ENCODE results near the gene FHAD1.
A peak's percentile ranks its signal among the peaks of the same experiment; 100 is the strongest.
"Not testable (repeated sequence)": the region's sequence is repeated elsewhere in the genome, so short reads cannot be mapped to it uniquely, and the experiment has no call there.

Gene FHAD1

GRCh38 chr1:15296585-15297321 is 49.7 kb downstream of the FHAD1 start:
- no peak overlapping the region for H3K4me3 ChIP-seq (ENCODE audit: low read depth, low read length)
- no peak for DNase-seq (ENCODE audit: low read depth)

- not testable (repeated sequence) for H3K4me3 ChIP-seq (ENCODE audit: low read depth, low read length); DNase-seq (ENCODE audit: low read depth)
Measured at GRCh38 chr1:15297975-15298374, 51.0 kb downstream of the FHAD1 start.

GRCh38 chr1:15299179-15299578 is 52.2 kb downstream of the FHAD1 start:
- no peak overlapping the region for H3K4me3 ChIP-seq (ENCODE audit: low read depth, low read length)
- no peak for DNase-seq (ENCODE audit: low read depth)

GRCh38 chr1:15299806-15300205 is 52.8 kb downstream of the FHAD1 start:
- DNase-seq (ENCODE audit: low read depth), result no peak

GRCh38 chr1:15303935-15304334 is 56.9 kb downstream of the FHAD1 start:
- no peak overlapping the region for H3K4me3 ChIP-seq (ENCODE audit: low read depth, low read length)
- no peak for DNase-seq (ENCODE audit: low read depth)

More at GRCh38 chr1:15299806-15300205, 52.8 kb downstream of the FHAD1 start:
- H3K4me3 ChIP-seq (ENCODE audit: low read depth, low read length), result no peak overlapping the region

DNA sequence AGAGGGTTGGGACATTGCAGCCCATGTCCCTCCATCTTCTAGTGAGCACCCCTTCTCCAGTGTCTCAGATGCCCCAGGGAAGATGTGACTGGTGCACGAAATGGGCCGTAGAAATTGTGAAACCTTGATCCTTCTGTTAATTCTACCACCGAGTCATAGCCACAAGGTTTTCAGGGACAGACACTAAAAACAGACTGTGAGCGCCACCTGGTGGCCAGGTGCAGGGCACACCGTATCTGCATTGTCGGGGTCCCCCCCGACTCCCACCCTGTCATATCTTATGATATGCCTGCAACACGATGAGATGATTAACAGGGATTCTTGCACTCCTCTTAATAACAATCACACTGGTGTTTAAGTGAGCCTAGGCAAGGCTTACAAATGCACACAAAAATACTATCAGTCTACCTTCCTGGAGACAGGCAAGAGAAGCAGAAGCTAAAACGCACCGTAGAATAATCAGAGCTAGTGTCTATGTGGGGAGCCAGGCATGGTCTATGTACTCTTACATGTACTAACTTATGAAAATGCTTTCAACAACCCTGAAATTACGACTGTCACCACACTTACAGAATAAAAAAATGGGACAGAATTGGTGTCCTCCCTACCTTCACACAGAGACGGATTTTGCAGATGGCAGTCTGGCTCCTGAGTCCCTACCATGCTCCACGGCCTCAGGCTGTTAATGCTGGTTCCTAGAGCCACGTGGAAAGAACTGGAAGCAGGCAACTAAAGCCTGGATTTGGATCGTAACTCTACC is 57.9 kb downstream of the FHAD1 start:
- no peak for DNase-seq (ENCODE audit: low read depth)
- H3K4me3 ChIP-seq (ENCODE audit: low read depth, low read length), result peak overlapping the region; percentile 11

DNA sequence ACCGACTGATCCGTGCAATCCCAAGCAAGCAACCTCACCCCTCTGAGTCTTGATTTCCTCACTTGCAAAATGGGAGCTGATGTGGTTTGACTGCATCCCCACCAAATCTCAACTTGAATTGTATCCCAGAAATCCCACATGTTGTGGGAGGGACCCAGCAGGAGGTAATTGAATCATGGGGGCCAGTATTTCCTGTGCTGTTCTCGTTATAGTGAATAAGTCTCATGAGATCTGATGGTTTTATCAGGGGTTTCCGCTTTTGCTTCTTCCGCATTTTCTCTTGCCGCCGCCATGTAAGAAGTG is 58.4 kb downstream of the FHAD1 start:
- peak overlapping the region; percentile 17 for H3K4me3 ChIP-seq (ENCODE audit: low read depth, low read length)
- DNase-seq (ENCODE audit: low read depth), result no peak

GRCh38 chr1:15306352-15306751 is 59.3 kb downstream of the FHAD1 start:
- DNase-seq (ENCODE audit: low read depth); H3K4me3 ChIP-seq (ENCODE audit: low read depth, low read length): not testable (repeated sequence)

DNA sequence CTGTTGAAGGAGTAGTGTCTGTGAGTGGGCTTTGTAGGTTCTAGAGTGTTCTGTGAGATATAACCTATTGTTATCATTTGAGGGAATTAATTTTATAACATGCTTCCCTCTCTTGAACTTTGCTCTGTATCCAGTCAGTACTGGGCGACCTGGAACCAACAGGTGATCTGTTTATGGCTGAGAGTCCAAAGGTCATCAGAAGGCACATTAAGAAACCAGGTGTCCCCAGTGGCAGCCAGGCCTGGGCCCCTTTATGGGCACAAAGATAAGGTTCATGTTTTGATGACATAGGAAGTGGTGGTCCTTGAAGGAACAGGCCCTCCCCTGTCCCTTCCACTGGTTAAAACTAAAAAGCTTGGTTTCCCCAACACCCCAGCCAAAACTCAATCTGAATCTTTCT is 61.1 kb downstream of the FHAD1 start:
- no peak for DNase-seq (ENCODE audit: low read depth)
- no peak overlapping the region for H3K4me3 ChIP-seq (ENCODE audit: low read depth, low read length)

GRCh38 chr1:15308621-15309027 is 61.6 kb downstream of the FHAD1 start:
- no peak for DNase-seq (ENCODE audit: low read depth)

DNA sequence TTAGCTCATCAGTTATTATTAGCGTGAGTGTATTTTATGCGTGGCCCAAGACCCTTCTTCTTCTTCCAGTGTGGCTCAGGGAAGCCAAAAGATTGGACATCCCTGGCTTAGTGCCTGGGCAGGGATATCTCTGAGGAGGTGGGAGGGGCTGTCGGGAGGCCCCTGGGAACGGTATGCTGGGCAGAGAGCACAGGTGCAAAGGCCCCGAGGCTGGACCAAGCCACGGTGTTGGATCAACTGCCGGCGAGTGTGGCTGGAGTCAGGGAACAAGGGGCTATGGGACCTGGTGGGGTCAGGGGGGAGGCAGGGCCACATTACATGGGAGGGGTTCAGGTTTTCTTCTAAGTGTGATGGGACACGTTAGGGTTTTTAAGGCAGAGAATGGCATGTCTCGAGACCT is 62.7 kb downstream of the FHAD1 start:
- DNase-seq (ENCODE audit: low read depth), result no peak
- no peak overlapping the region for H3K4me3 ChIP-seq (ENCODE audit: low read depth, low read length)

More at GRCh38 chr1:15308621-15309027, 61.6 kb downstream of the FHAD1 start:
- H3K4me3 ChIP-seq (ENCODE audit: low read depth, low read length), result no peak overlapping the region

DNA sequence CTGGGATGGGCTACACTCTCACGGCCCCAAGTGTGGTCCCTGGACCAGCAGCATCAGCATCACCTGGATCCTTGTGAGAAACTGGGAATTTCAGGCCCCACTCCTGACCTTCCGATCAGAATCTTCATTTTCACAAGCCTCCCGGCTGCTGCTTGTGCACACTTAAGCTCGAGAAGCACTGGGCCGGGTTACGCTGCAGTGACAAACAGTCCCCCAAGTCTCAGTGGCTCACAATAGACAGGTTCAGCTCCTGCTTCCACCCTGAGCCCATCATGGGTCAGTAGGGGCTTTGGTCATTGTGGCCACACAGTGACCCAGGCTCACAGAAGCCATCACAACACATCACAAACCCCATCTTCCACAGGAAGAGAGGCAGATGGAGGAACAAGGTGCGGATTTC is 63.5 kb downstream of the FHAD1 start:
- no peak overlapping the region for H3K4me3 ChIP-seq (ENCODE audit: low read depth, low read length)

GRCh38 chr1:15311122-15311822 is 64.2 kb downstream of the FHAD1 start:
- no peak overlapping the region for H3K4me3 ChIP-seq (ENCODE audit: low read depth, low read length)
- DNase-seq (ENCODE audit: low read depth), result no peak

More for the DNA sequence above, 63.5 kb downstream of the FHAD1 start:
- DNase-seq (ENCODE audit: low read depth), result no peak

DNA sequence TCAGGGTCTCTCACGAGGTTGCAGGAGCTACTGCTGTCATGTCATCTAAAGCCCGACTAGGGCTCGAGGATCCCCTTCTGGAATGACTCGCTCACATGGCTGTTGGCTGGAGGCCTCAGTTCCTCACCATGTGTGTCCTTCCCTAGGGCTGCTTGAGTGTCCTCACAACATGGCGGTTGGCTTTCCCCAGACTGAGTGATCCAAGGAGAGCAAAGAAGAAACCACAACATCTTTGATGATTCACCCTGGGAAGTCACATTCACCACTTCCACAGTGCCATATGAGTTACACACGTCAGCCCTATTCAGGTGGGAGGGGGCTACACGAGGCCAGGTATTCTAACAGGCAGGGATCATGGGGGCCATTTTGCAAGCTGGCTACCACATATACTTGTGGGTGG is 64.9 kb downstream of the FHAD1 start:
- no peak overlapping the region for H3K4me3 ChIP-seq (ENCODE audit: low read depth, low read length)
- DNase-seq (ENCODE audit: low read depth), result no peak

DNA sequence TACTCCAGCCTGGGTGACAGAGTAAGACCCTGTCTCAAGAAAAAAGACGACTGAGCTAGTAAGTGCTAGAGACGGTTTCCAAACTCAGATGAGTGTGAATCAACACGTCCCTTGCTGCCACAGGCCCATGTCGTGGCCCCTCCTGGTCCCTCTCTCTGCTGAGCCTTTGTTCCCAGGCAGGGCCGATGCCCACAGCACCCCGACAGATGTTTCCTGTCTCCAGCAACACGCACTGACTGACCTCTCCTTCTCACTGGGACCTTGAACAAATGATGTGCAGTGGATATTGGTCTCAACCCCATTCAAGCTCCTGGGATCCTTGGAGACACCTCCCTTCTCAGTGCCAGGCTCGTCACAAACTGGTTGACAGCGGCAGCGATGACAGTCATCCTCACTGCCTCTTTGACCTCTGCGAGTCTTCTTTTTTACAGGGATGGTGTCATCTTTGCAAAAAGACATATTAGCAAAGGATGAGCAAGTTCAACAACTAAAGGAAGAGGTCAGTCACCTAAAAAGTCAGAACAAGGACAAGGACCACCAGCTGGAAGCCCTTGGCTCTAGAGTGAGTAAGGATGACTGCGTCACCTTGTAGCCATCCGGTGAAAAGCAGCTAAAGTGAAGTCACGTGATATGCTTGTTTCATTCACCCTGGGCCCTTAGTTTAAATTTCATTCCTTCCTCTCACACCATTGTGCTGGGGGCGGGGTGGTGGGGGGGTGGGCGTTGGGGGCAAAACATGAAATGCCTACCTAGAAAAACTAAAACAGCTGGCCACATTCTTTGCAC is 65.8 kb downstream of the FHAD1 start:
- DNase-seq (ENCODE audit: low read depth), result no peak
- H3K4me3 ChIP-seq (ENCODE audit: low read depth, low read length), result no peak overlapping the region

DNA sequence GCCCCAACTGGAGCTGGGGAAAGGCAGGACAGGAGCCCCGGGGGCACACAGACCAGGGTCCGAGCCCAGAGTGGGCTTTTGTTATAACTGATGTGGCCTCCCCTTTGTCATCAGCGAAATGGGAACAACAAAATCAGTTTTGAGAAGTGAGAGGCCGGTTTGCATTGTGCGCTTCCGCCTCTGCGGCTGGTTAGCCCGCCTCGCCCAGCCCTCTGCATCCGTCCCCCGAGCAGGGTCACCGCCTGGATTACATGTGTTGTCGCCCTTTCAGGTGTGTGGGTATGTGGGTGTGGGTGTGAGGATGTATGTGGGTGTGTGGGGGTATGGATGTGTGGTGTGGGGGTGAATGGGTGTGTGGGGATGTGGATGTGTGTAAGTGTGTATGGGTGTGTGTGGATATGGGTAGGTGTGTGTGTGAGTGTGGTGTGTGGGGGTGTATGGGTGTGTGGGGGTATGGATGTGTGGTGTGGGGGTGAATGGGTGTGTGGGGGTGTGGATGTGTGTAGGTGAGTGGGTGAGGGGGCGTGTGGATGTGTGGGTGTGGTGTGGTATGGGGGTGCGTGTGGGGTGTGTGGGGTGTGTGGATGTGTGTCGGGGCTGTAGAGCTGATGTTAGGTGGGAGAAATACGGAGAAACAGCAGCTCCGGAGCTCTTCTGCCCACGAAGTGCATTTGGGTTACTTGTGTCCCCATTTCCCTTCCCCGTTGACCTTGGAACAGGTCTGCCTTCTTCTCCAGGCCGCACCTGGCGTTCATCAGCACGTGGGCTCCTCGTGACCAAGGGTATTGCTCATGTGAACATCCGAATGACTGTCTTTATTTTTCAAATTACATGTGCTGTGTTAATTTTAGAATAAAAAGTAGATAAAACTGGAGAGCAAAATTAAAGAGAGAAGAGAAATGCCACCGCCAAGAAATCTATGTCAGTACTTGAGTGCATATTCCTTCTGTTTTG is 67.6 kb downstream of the FHAD1 start:
- no peak overlapping the region for H3K4me3 ChIP-seq (ENCODE audit: low read depth, low read length)
- DNase-seq (ENCODE audit: low read depth), result no peak

DNA sequence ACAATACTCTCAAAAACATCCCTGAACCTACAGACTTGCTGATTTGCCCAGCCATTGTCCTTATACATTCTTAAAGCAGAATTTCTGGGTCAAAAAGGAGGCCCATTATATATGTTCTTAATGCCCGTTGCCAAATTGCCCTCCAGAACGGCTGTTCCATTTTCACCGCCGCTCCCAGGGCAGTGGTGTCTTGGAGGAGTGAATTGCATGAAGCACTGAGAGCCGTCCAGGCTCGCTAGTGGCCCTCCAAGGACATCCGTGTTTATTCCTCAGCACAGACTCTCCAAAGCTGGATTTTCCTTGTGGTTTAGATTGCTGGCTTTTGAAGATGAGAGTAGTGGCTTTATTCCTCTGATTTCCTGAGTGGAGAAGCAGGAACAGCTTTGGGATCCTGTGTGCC is 68.8 kb downstream of the FHAD1 start:
- no peak overlapping the region for H3K4me3 ChIP-seq (ENCODE audit: low read depth, low read length)
- no peak for DNase-seq (ENCODE audit: low read depth)

DNA sequence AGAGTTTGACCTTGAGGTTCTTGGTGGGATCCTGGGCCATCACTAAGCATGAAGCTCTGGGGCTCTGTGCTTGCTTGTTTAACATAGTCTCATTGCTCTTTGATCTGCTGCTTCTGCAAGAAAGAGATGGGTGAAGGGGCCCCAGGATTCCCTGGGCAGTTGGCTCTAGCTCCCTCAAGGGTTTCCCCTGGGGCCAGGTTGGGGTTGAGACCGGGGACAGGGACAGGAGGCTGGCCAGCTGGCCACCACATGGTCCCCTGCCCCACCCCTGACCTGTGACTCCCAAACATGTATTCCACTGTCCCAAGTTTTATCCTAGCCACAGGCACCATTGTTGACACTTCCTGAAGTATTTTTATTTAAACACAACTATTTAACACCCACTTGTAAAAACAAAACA is 69.5 kb downstream of the FHAD1 start:
- no peak overlapping the region for H3K4me3 ChIP-seq (ENCODE audit: low read depth, low read length)
- DNase-seq (ENCODE audit: low read depth), result no peak

DNA sequence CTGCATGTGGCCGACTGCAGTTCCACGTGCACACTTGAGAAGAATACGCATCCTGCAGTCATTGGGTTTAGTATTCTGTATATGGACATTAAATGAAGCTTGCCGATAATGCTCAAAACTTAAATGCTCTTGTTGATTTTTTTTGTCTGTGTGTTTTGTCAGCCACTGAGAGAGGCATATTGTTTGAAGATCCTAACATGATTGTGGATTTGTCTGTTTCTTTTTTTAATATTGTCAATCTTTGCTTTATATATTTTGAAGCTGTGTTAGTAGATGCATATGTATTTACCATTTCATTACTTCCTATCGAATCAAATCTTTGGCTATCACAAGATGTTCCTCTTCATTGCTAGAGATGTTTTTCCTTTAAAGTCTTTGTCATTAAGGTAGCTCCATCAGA is 73.2 kb downstream of the FHAD1 start:
- H3K4me3 ChIP-seq (ENCODE audit: low read depth, low read length), result no peak overlapping the region
- DNase-seq (ENCODE audit: low read depth), result no peak
